Skin epidermis (tissue), 12 donors: ENCODE data around the gene FAM110A.
A peak's percentile ranks its signal among the peaks of the same experiment; 100 is the strongest.
"Not testable (repeated sequence)": the region's sequence is repeated elsewhere in the genome, so short reads cannot be mapped to it uniquely, and the experiment has no call there.

Source experiments
- H3K27ac ChIP-seq, 21 experiments: fragments of 200-600 bp; sonication (generic) in 11 of 21; one replicate each; pipeline ENCODE4 v1.5.0; 2020; ENCODE audit warnings: mild to moderate bottlenecking in 3 of 21, inconsistent platforms in 2 of 21, moderate library complexity in 2 of 21
- H3K4me3 ChIP-seq, 7 experiments: fragments of 200-600 bp; sonication (generic) in 2 of 7; one replicate each; pipeline ENCODE4 v1.5.0; 2020; ENCODE audit warnings: inconsistent platforms in 2 of 7, mild to moderate bottlenecking in 2 of 7, moderate library complexity in 1 of 7

The FAM110A gene

DNA sequence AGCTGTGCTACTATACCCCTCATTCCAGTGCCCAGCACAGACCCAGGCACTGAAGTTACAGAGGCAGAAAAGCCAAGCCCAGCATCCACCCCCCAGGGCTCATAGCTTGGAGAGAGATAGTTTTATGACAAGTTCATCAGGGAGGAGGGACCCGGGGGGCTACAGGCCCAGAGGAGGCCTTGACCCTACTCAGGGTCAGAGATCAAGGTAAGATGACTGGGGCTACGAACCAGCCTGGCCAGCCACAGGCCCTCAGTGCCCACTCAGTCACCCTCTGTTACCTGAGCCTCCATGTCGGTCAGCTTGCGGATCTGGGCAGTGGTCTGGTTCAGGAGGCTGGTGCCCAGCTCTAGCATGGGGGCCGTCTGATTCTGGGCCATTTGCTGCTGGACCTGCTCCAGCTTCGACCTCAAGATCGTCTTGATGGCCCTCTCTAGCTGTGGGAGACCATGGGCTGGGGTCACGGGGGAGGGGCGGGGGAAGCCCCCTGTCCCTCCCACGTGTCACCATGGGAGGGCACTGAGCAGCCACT, 56.5 kb downstream of the FAM110A start:
- H3K27ac ChIP-seq = no peak overlapping the region
- no peak overlapping the region for H3K4me3 ChIP-seq

DNA sequence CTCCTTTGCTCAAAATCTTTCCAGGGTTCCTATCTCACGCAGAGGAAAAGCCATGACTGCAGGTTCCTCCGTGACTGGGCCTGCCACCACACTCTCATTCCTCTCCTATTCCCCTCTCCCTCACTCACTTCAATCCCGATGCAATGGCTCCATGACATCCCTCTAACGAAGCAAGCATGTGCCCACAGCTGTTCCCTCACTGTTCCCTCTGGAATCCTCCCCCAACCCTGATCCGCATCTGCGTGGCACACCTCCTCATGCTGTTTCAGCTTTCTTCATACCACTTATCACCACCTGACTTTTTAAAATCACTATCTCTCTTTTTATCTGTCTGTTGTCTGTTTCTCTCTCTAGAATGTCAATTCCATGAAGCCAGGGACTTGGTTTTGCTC, 57.1 kb downstream of the FAM110A start:
- H3K27ac ChIP-seq = peak overlapping the region in 1 of 21 experiments; percentile 29

DNA sequence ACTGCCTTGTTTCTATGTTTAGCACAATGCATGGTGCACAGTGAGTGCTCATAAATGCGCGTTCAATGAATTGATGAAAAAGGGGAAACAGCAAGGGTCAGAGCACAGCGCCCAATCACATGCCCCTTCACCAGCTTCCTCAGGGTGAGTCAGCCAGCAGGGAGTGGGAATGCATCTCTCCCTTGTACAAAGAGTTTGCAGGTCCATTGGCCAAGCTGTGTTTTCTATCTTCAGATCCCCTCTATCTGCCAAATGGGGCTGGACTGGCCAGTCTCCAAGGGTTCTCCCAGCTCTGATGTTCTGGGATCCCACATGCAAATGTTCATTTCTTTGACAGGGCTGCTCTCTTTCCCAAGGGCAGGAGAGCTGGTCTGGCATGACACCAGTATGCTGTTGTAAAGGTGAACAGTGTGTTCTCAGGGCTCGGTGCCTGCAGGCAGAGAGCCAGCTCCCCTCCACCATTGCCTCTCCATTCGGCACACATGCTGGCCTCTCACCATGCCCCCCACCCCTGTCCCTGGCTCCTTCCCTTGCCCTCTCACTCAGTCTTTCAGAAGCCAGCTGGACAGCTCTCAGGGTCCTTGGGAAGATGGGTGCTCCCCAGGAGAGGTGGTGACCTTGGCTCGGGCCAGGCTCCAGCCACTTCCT, 57.7 kb downstream of the FAM110A start:
- H3K4me3 ChIP-seq = no peak overlapping the region
- peak overlapping the region in 1 of 21 experiments; percentile 29 for H3K27ac ChIP-seq

More for the DNA sequence above, 57.1 kb downstream of the FAM110A start:
- H3K4me3 ChIP-seq = no peak overlapping the region

DNA sequence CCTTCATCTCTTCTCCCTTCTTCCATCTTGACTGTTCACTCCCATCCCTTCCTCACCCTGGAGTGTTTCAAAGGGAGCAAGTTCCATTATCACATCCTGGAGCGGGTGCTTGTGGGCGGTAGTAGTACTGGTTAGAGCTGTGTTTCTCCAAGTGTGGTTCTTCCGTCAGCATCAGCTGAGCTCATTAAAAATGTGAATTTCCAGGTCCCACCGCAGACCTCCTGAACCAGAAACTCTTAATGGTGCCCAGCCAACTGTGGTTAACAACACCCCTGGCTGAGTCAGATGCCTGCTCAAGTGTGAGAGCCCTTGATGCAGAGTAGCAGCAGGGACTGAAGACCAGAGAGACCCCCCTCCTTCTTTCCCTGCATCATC, 58.2 kb downstream of the FAM110A start:
- Histone ChIP-seq H3K4me3 (no peak overlapping the region), H3K27ac (no peak overlapping the region)

DNA sequence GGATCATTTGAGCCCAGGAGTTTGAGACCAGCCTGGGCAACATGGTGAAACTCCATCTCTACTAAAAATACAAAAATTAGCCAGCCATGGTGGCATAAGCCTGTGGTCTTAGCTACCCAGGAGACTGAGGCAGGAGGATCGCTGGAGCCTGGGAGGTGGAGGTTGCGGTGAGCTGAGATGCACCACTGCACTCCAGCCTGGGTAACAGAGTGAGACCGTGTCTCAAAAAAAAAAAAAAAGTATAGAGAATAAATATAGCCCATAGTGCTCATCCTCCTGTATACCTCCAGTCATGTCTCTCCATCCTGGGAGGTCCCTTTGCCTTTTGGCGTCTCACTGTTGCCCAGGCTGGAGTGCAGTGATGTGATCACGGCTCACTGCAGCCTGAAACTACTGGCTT, 58.9 kb downstream of the FAM110A start:
- not testable (repeated sequence) for H3K27ac ChIP-seq, H3K4me3 ChIP-seq
